IPS-18a (cell line): Measurements from ENCODE around the gene ZBTB37.

Source experiments
- H3K27ac ChIP-seq: one replicate; pipeline ENCODE4 v1.5.1; 2013; ENCODE audit warnings: low read length
- H3K27me3 ChIP-seq: one replicate; pipeline ENCODE4 v1.6.1; 2013; ENCODE audit warnings: mild to moderate bottlenecking, low read length; ENCODE audit not compliant: control insufficient read depth, insufficient read depth
- H3K36me3 ChIP-seq: one replicate; pipeline ENCODE4 v1.6.1; 2013; ENCODE audit warnings: low read depth, low read length; ENCODE audit not compliant: control insufficient read depth
- H3K4me1 ChIP-seq: one replicate; pipeline ENCODE4 v1.6.1; 2013; ENCODE audit warnings: low read depth, low read length; ENCODE audit not compliant: control insufficient read depth
- H3K4me3 ChIP-seq: one replicate; pipeline ENCODE4 v1.5.1; 2013; ENCODE audit warnings: low read length
- H3K9ac ChIP-seq: one replicate; pipeline ENCODE4 v1.6.1; 2013; ENCODE audit warnings: mild to moderate bottlenecking, low read length, moderate library complexity
- H3K9me3 ChIP-seq: one replicate; pipeline ENCODE4 v1.6.1; 2013; ENCODE audit warnings: low read depth, low read length; ENCODE audit not compliant: control insufficient read depth

The ZBTB37 gene

DNA sequence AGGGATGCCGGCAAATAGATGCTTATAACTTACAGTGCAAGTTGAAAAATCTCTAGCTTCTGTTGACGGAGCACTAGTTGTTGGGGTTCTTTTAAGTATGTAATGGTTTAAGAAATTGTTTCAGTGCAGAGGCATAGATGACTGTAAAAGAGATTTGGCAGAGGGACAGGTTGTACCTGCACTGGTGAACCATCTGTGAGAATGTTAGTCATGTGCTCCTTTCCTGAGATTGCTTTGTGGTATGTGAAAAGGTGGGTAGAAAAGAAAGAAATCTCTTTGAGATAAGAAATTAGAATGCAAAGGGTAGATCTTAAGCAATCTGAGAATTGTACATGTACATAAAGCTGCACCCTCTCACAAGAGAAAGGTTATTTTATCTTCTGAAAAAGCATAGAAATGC lies 19.4 kb downstream of the ZBTB37 start:
- H3K36me3 ChIP-seq: peaks cover 10% of the 10 kb centered on the region
- H3K9ac ChIP-seq: no peak overlapping the region
- H3K4me1 ChIP-seq: peaks cover 32% of the 10 kb centered on the region
- no peaks in the 10 kb centered on the region for H3K9me3 ChIP-seq
- H3K4me3 ChIP-seq: no peak overlapping the region
- peak overlapping the region; percentile 30 for H3K27ac ChIP-seq
- H3K27me3 ChIP-seq: no peaks in the 10 kb centered on the region

DNA sequence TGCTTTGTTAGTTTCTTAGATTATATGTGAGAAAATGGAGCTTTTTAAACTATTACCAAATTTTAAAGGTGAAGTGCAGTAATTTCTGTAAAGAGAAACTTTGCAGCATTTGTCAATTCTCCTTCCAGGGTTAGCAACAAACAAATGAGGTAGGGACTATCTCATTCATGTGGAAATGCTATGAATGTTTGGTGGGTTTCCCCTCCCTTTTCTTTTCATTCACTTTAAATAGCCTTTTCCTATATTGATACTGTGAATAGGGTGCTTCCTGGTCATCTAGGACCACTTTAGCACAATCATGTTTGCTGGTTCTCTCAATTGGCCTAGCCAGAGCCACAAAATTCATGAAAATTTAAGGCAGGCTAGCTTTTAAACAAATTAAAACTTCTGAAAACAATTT lies 20.6 kb downstream of the ZBTB37 start:
- Histone ChIP-seq H3K27me3 (no peaks in the 10 kb centered on the region), H3K9ac (no peak overlapping the region), H3K4me3 (peak overlapping the region; percentile 10), H3K4me1 (peaks cover 32% of the 10 kb centered on the region), H3K9me3 (no peaks in the 10 kb centered on the region), H3K36me3 (peaks cover 10% of the 10 kb centered on the region), H3K27ac (peak overlapping the region; percentile 24)

- Histone ChIP-seq H3K9me3 (no peaks in the 10 kb centered on the region), H3K4me1 (peaks cover 32% of the 10 kb centered on the region), H3K9ac (no peak overlapping the region), H3K27me3 (no peaks in the 10 kb centered on the region), H3K36me3 (peaks cover 10% of the 10 kb centered on the region), H3K27ac (peak overlapping the region; percentile 18), H3K4me3 (no peak overlapping the region)
Measured at GRCh38 chr1:173889885-173890284, 21.7 kb downstream of the ZBTB37 start.

DNA sequence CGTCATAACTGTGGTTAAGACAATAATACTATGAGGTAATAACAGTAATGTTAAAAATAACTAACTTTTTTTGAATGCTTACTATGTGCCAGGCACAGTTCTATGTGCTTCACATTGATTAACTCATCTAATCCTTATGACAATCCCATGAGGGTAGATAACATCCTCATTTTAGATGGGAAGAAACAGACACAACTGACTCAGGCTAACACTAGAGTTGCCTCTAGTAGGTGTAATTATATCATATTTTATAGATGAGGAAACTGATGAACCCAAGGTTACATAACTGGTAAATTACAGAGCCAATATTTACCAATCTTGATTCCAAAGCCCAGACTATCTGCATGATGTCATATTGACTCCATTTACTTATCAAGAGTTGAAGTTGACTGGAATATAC lies 25.4 kb downstream of the ZBTB37 start:
- Histone ChIP-seq H3K27me3 (no peaks in the 10 kb centered on the region), H3K27ac (no peak overlapping the region), H3K9ac (no peak overlapping the region), H3K36me3 (peaks cover 3% of the 10 kb centered on the region), H3K4me3 (no peak overlapping the region), H3K4me1 (peaks cover 19% of the 10 kb centered on the region), H3K9me3 (no peaks in the 10 kb centered on the region)

DNA sequence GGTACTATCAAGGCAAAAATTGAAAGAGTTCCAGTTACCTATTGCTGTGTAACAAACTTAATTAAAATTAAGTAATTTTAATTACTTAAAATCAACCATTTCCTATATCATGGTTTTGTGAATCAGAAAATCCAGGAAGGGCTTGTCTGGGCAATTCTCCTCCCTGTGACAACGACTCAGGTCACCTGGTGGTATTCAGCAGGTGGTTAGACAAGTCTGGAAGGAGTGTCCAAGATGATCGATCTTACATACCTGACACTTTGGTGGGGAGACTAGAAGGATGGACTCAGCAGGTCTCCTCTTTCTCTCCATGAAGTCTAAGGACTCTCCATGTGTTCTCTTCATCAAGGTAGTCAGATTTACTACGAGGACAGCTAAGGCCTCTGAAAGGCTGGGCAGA lies 26.0 kb downstream of the ZBTB37 start:
- no peak overlapping the region for H3K9ac ChIP-seq
- no peak overlapping the region for H3K4me3 ChIP-seq
- no peaks in the 10 kb centered on the region for H3K9me3 ChIP-seq
- peaks cover 3% of the 10 kb centered on the region for H3K36me3 ChIP-seq
- peaks cover 13% of the 10 kb centered on the region for H3K4me1 ChIP-seq
- H3K27me3 ChIP-seq: no peaks in the 10 kb centered on the region
- H3K27ac ChIP-seq: no peak overlapping the region

DNA sequence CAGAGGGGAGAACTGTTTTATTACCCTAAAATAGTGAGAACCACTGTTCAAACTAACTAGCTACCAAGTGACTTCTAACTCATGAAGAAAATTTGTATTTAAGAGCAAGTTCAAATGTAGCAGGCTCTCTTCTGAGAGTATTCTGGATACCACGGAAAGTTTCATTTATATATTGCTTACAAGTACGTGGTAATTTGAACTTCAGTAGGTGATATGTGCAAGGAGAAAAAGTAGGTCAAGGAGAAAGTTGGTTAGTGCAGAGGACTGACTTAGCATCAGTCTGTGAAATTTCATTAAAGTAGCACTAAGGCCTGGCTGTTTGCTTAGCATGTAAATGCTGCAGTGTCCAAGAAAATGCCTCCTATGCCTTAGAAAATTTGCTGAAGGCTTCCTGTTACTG lies 32.2 kb downstream of the ZBTB37 start:
- Histone ChIP-seq H3K4me3 (no peak overlapping the region), H3K27me3 (no peaks in the 10 kb centered on the region), H3K27ac (no peak overlapping the region), H3K9ac (no peak overlapping the region), H3K36me3 (peaks cover 3% of the 10 kb centered on the region), H3K9me3 (no peaks in the 10 kb centered on the region), H3K4me1 (peaks cover 19% of the 10 kb centered on the region)

GRCh38 chr1:173900992-173901391 lies 32.8 kb downstream of the ZBTB37 start:
- no peak overlapping the region for H3K9ac ChIP-seq
- no peaks in the 10 kb centered on the region for H3K9me3 ChIP-seq
- no peaks in the 10 kb centered on the region for H3K27me3 ChIP-seq
- H3K4me3 ChIP-seq: no peak overlapping the region
- H3K36me3 ChIP-seq: no peaks in the 10 kb centered on the region
- no peak overlapping the region for H3K27ac ChIP-seq
- H3K4me1 ChIP-seq: peaks cover 19% of the 10 kb centered on the region

DNA sequence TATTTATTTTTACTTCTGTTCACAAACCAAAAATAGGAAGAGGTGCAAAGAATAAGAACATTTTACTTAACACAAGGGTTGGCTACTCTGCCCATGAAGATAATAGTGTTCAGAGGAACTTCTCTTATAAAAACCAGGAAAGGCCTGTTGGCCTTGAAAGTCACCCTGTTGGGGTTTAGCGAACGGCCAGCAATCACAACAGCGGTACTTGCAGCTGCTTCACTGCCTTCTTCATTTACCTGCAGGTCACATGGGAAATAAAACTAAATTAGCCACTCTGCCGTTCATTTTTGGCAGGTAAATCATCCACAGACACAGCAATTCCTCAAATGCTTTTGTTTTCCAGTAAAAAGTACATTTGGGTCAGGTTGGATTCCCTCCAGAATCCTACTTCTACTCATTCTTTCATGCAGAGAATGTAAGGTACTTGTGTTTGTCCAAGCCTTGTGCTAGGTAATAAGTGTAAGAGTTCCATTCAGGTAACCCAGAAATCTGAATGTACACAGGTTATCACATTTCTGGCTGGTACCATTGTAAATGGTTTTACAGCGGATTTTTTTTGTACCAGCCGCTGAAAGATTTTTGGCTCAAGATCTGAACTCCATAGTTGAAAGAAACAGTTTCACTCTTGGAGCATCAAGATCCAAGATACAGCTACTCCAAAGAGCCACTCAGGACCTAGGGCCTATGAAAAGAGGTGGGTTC lies 35.8 kb downstream of the ZBTB37 start:
- H3K9me3 ChIP-seq: no peaks in the 10 kb centered on the region
- H3K9ac ChIP-seq: no peak overlapping the region
- H3K36me3 ChIP-seq: no peaks in the 10 kb centered on the region
- H3K27me3 ChIP-seq: no peaks in the 10 kb centered on the region
- H3K4me3 ChIP-seq: no peak overlapping the region
- H3K27ac ChIP-seq: no peak overlapping the region
- peaks cover 19% of the 10 kb centered on the region for H3K4me1 ChIP-seq

DNA sequence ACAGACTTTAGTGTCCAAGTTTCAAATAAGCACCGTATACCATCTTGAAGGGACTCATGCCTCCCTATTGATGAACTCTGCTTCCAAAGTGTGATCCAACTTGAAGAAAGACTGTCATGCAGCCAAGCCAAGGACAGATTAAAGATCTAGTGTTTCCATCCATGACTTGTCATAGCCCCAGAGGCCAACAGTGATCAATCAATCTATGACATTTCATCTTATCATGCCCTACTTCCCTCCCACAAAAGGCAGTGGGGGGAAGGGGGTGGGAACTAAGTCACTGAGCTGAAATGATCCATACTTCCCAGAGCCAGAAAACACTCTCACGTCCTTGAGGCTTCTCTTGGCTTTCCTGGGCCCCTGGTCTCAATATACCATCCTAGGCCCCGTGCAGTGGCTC lies 44.9 kb downstream of the ZBTB37 start:
- Histone ChIP-seq H3K27me3 (no peaks in the 10 kb centered on the region), H3K36me3 (no peaks in the 10 kb centered on the region), H3K27ac (no peak overlapping the region), H3K9ac (no peak overlapping the region), H3K9me3 (no peaks in the 10 kb centered on the region), H3K4me3 (no peak overlapping the region), H3K4me1 (no peaks in the 10 kb centered on the region)

- no peak overlapping the region for H3K27ac ChIP-seq
- H3K9me3 ChIP-seq: no peaks in the 10 kb centered on the region
- H3K36me3 ChIP-seq: no peaks in the 10 kb centered on the region
- H3K4me1 ChIP-seq: no peaks in the 10 kb centered on the region
- no peak overlapping the region for H3K9ac ChIP-seq
- H3K27me3 ChIP-seq: no peaks in the 10 kb centered on the region
- H3K4me3 ChIP-seq: no peak overlapping the region
Measured at GRCh38 chr1:173914366-173914871, 46.2 kb downstream of the ZBTB37 start.

GRCh38 chr1:173915596-173915995 lies 47.4 kb downstream of the ZBTB37 start:
- Histone ChIP-seq H3K36me3 (no peaks in the 10 kb centered on the region), H3K4me1 (no peaks in the 10 kb centered on the region), H3K9me3 (no peaks in the 10 kb centered on the region), H3K27me3 (no peaks in the 10 kb centered on the region), H3K27ac (no peak overlapping the region), H3K4me3 (no peak overlapping the region), H3K9ac (no peak overlapping the region)

DNA sequence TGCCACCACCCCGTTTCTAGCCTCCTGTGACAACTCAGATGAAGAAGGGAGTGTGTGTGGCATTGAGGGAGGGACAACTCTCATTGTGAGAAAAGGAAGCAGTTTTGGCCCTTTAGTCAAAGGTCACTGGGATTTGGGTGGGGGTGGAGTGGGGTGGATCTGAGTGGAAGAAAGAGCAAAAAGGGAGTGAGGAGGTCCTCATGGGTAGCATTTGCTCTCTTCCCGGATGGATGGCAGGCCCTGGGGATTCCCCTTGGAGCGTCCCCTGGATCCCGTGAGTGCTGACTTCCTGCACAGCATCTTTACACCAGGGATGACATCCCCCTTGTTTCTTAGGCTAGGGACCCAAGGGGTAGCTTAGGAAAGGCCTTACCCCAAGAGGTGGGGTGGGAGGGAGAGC lies 48.5 kb downstream of the ZBTB37 start:
- no peaks in the 10 kb centered on the region for H3K4me1 ChIP-seq
- no peak overlapping the region for H3K27ac ChIP-seq
- no peaks in the 10 kb centered on the region for H3K9me3 ChIP-seq
- no peak overlapping the region for H3K4me3 ChIP-seq
- no peak overlapping the region for H3K9ac ChIP-seq
- H3K36me3 ChIP-seq: no peaks in the 10 kb centered on the region
- no peaks in the 10 kb centered on the region for H3K27me3 ChIP-seq
